Left lobe of liver (tissue), 2 donors: ENCODE measurements around the gene PLEKHG2. TPM values are rescaled to one million over a fixed set of nuclear protein-coding genes. Genes with fewer than 3 reads are reported as not detected.

Experiments
- ATAC-seq: fragments of 200-7000 bp; cut with Tn5 transposase; one replicate; pipeline ENCODE4 v1.9.1; 2020; ENCODE audit warnings: mild to moderate bottlenecking, moderate library complexity
- DNase-seq: peaks from one replicate; pipeline ENCODE4 v3.0.0-alpha.2; 2020; ENCODE audit warnings: low spot score
- total RNA-seq: library from RNA; stranded (reverse); gene quantifications from one replicate; pipeline ENCODE4 v1.2.1, GENCODE V29; 2021
- donor health status: DM: no; HTN: no; CAD: no; lungs with moderate emphysema.
- donor health status: DM: no; HTN: yes; CAD: no.

PLEKHG2 gene
- total RNA-seq, 1 donor from 2014 or later = 3.8 TPM

DNA sequence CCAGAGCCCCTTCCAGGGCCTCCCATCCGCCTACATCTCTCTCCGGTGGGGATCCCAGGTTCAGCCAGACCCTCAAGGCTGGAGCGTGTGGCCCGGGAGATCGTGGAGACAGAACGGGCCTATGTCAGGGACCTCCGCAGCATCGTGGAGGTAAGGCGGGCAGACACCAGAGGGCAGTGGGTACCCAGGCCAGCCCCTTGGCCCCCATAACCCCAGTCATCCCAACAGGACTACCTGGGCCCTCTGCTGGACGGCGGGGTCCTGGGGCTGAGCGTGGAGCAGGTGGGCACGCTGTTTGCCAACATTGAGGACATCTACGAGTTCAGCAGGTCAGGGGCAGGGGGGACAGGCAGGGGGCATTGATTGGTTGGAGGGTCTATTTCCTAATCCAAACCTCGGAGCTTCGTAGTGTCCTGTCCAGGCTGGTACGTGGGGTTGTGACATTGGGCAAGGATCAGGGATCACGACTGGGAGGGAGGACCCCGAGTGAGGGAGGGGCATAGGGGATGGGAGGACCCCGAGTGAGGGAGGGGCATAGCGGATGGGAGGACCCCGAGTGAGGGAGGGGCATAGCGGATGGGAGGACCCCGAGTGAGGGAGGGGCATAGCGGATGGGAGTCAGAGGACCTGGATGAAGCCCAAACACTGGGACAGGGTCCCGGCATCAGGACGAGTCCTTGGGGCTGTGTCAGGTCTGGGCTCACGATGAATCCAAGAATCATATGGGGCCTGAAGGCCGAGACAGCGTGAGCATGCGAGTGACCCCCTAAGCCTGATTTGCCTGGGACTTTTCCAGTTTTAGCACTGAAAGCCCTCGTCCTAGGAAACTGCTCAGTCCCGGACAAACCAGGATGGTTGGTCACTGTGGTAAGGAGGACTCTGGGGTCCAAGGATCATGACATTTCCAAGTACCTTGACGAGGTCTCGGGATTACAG is 2.9 kb downstream of the PLEKHG2 start:
- DNase-seq = no peak

DNA sequence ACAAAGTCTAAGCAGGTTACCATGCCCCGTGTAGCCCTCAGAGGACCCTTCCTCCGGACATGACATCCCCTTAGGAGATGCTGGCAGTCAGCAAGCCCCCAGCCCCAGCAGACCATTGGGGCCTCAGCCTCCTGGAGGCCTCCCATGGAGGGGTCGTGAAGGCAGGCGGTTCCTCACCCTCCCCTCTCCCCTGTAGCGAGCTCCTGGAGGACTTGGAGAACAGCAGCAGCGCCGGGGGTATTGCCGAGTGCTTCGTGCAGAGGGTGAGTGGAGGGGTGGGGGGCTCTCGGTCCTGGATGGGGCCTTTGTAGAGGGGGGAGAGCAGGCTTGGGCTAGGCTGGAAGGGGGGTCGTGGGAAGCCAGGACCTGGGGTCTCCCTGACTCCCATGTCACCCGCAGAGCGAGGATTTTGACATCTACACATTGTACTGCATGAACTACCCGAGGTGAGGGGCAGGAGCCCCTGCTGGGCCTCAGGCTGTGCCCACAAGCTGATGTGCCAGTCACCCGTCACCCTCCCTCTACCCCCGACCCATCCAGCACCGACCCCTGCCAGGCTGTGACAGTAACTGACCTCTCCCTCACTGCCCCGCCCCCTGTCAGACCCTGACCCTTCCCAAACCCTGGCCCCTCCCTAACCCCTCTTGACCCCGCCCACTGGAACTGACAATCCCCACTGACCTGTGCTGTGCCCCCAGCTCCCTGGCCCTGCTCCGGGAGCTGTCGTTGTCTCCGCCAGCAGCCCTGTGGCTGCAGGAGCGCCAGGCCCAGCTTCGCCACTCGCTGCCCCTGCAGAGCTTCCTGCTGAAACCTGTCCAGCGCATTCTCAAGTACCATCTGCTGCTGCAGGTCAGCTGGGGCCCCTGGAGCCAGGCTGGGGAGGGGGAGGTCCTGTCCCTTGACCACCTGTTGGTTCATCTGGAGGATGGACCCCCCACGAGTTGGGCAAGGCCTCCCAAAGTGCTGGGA is 4.0 kb downstream of the PLEKHG2 start:
- DNase-seq (no peak), ATAC-seq (no peak)

More for the DNA sequence above, 2.9 kb downstream of the PLEKHG2 start:
- ATAC-seq = no peak

DNA sequence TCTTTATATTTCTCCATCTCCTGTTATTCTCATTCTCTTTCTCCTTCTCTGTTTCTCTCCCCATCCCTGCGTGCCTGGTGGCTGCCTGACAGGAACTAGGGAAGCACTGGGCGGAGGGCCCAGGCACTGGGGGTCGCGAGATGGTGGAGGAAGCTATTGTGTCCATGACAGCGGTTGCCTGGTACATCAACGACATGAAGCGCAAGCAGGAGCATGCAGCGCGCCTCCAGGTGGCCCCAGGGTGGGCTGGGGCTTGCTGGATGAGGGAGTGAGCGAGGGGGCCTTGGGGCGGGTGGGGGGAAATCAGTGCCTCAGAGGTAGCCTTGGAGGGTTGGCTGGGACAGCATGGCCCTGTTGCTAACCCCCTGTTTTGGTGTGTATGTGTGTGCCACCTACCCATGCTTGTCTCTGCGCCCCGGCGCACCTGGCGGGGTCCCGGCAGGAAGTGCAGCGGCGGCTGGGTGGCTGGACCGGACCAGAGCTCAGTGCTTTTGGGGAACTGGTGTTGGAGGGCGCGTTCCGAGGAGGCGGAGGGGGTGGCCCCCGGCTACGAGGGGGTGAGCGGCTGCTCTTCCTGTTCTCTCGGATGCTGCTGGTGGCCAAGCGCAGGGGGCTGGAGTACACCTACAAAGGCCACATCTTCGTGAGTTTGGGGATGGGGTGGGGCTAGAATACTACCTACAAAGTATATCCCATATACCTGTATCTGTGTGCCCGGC is 5.2 kb downstream of the PLEKHG2 start:
- ATAC-seq = no peak
- no peak for DNase-seq

DNA sequence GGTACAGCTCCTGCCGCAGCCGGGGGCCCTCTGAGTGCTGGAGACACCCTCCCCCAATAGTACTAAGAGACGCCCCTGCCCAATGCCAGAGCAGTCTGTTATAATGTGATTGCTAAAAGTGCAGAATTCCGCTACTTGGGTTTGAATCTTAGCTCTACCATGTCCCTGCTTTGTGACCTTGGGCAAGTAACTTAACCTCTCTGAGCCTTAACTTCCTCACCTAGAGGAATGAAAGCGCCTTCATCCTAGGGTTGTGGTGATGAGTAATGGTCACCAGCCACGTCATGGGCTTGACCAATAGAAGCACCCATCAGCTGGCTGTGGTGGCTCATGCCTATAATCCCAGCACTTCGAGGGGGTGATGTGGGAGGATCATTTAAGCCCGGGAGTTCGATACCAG is 6.5 kb downstream of the PLEKHG2 start:
- ATAC-seq (no peak), DNase-seq (no peak)

DNA sequence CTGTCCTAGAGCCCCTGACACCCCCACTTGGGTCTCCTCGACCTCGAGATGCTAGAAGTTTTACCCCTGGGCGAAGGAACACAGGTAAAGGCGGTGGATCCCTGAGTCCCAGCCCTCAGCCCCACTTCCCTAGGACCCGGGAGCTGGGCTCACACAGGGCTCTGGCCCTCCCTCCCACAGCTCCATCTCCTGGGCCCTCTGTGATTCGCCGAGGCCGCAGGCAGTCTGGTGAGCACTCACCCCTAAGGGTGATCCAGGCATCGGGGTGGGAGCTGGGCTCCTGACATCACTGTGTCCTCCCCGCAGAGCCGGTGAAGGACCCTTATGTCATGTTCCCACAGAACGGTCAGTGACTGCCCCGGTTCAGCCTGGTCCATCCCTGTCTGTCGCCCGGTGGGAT is 8.3 kb downstream of the PLEKHG2 start:
- no peak for DNase-seq
- ATAC-seq = no peak

DNA sequence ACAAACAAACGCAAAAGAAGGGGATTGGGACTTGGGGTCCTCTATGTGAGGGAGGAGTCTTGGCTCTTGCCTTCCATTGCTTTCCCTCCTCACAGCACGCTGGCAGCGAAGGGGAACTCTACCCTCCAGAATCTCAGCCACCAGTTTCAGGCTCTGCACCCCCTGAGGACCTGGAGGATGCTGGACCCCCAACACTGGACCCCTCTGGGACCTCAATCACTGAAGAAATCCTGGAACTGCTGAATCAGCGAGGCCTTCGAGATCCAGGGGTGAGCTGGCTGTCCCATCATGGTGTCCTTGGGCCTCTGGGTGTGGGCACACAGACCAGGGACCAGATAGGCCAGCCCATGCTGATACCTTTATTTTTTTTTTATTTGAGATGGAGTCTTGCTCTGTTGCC is 9.6 kb downstream of the PLEKHG2 start:
- no peak for ATAC-seq
- DNase-seq = no peak

DNA sequence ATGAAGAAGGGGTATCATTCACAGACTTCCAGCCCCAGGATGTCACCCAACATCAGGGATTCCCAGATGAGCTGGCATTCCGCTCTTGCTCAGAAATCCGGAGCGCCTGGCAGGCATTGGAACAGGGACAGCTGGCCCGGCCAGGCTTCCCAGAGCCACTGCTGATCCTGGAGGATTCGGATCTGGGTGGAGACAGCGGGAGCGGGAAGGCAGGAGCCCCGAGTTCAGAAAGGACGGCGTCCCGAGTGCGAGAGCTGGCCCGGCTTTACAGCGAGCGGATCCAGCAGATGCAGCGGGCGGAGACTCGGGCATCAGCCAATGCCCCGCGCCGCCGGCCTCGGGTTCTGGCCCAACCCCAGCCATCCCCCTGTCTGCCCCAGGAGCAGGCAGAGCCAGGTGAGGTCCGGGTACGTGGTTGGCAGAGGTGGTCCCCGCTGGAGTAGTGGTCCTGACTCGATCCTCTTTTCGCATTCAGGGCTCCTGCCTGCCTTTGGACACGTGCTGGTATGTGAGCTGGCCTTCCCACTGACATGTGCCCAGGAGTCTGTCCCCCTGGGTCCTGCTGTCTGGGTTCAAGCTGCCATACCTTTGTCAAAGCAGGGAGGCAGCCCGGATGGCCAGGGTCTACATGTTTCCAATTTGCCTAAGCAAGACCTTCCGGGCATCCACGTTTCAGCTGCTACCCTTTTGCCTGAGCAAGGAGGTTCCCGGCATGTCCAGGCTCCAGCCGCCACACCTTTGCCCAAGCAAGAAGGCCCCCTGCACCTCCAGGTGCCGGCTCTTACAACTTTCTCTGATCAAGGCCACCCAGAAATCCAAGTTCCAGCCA is 11.0 kb downstream of the PLEKHG2 start:
- ATAC-seq = no peak
- no peak for DNase-seq

DNA sequence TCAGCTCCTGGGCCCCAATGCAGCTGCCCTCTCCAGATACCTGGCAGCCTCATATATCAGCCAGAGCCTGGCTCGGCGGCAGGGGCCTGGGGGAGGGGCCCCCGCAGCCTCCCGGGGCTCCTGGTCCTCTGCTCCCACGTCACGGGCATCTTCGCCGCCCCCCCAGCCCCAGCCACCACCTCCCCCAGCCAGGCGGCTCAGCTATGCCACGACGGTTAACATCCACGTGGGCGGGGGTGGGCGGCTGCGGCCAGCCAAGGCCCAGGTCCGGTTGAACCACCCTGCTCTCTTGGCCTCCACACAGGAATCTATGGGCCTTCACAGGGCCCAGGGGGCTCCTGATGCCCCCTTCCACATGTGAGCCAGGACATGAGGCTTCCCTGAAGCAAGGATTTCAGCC is 12.5 kb downstream of the PLEKHG2 start:
- DNase-seq = no peak
- no peak for ATAC-seq

DNA sequence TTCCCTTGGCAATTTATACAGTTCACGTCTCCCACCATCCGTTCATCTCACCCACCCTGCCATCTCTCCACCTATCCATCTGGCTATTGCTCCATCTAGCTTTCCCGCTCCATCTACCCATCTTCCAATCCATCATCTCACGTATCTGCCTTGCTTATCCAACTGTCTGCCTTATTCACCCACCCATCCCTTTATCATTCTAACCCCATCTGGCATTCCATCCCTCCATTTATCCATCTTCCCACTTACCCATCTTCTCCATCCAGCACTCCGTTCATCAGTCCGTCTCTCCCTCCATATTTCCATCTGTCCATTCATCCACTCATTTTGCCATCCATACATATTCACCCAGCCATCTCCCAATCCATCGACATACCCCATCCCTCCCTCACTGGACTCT is 13.3 kb downstream of the PLEKHG2 start:
- ATAC-seq = no peak
- DNase-seq = no peak

DNA sequence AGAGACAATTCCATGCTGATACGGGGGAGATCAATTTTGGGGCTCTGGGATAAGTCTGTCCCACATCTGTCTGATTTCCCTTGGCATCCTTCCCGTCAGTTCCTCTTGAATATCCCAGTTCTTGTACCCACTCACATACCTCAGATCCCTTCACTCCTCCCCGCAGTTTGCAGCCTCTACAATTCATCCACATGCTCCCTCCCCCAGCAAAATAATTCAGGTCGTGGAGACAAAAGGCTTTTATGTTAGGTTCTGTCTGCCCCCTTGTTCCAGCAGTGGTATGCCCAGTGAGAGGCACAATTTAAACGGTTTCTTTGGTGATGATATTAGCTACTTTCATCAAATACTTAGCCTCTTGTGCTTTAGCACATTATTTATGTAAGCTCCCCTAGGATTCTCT is 13.7 kb downstream of the PLEKHG2 start:
- DNase-seq (no peak), ATAC-seq (no peak)

DNA sequence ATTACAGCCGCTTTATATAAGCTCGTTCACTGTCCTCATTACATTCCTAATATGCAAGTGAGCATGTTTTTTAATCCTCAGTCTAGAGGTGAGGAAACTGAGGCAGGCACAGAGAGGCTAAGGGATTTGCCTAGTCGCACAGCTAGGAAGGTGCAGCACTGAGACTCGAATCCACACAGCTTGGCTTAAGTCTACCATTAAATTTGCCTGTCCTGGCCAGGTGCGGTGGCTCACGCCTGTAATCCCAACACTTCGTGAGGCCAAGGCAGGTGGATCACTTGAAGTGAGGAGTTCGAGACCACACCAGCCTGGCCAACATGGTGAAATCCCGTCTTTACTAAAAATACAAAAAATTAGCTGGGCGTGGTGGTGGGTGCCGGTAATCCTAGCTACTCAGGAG is 15.2 kb downstream of the PLEKHG2 start:
- ATAC-seq (no peak), DNase-seq (no peak)

DNA sequence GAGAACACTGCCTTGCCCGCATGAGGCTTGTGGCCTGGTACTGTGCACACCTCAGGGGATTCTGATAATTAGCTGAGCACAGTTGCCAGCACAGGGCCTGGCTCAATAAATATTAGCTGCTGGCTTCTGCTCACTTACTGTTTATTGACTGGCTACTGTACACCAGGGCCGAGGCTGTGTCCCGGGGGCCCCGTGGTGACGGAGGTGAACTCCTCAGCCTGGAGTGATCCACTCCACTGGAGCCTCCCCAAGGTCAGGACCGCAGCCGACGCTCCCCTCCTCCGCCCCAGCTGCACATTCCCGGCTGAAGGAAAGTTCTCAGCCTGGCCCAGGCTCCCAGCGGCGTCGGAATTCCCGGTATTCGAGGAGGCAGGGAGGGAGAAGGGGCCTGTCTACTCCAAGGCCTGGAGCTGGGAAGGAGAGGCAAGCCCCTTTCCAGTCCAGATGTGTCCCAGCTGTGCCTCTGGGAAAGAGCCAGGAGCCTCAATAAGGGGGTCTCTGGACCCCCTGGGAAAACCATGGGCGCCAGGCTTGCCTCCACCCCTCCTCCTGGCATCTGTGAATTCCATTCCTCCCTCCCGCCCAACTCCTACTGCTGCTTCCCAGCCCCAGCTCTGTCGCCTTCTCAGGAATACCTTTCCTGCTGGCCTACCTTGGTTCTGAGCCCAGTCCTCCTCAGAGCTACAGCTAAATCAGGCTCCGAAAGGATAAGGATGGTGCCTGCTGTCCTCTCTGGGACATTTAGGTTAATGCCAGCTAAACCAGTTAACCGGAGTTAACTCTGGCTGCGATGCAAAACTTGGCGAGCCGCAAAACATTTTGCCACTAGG is 16.0 kb downstream of the PLEKHG2 start:
- ATAC-seq (peak; percentile 42), DNase-seq (no peak)

DNA sequence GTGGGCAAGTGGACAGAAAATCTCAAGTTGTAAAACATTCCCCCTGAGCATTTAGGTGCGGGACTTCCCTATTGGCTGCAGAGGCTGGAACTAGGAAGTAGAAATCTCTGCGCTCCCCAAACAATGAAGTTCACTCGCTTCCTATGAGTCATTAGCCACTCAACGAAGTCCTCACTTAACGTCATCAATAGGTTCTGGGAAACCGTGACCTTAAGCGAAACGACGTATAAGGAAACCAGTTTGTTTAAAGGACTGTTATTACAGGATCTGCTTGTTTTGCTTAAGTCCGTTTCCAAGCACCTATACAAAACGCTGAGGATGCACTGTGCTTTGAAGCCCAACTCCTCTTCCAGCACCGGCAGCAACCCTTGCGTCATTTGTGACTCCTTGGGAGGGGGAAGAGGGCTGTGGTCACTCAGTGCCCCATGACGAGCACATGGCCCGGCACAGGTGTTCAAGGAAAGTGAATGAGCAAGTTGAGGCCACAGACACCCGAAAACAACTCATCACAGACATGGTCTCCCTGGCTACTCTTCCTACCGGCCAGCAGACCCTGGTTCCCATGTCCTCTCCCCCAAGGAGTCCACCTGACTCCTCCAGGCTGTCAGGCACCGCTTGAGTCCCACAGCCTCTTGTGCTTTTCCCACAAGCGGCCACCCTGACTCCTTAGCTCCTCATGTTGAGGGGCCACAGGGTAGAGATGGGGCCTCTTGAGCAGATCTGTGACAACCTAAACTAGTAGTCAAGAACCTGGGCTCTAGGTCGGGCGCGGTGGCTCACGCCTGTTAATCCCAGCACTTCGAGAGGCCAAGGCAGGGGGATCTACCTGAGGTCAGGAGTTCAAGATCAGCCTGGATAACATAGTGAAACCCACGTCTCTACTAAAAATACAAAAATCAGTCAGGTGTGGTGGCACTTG is 18.5 kb downstream of the PLEKHG2 start:
- ATAC-seq (peak; percentile 35), DNase-seq (no peak)

DNA sequence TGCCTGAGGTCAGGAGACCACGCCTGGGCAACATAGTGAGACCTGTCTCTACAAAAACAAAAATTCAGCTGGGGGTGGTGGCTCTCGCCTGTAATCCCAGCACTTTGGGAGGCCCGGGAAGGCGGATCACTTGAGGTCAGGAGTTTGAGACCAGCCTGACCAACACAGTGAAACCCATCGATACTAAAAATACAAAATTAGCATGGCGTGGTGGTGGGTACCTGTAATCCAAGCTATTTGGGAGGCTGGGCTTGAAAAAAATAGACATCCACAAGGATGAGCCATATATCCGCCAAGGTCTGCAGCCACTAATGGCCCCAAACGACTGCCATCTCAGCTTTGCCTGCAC is 20.2 kb downstream of the PLEKHG2 start:
- DNase-seq (no peak), ATAC-seq (no peak)

DNA sequence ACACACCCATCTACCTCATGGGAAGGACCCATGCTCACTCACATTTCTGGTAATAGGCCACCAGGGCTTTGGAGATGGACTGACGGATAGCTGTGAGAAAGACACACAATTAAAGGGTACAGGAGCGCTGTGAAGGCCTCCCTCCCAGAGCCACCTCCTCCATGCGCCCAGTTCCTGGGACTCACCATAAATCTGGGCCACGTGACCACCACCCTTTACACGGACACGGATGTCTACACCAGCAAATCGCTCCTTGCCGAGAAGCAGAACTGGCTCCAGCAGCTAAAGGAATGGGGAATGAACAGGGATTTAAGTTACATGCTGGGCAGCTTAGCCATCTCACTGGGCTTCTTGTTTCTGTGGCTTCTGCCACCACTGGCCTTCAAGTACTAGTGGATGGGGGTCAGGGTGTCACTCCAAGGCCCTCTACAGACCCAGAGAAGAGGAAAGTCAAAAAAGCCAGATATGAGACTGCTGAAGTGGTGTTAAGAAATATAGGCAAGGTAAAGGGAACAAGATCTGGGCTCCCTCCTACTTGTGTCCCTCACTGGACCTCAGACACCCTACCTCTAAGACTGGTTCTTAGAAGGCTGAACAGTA is 21.1 kb downstream of the PLEKHG2 start:
- no peak for DNase-seq
- ATAC-seq = no peak

DNA sequence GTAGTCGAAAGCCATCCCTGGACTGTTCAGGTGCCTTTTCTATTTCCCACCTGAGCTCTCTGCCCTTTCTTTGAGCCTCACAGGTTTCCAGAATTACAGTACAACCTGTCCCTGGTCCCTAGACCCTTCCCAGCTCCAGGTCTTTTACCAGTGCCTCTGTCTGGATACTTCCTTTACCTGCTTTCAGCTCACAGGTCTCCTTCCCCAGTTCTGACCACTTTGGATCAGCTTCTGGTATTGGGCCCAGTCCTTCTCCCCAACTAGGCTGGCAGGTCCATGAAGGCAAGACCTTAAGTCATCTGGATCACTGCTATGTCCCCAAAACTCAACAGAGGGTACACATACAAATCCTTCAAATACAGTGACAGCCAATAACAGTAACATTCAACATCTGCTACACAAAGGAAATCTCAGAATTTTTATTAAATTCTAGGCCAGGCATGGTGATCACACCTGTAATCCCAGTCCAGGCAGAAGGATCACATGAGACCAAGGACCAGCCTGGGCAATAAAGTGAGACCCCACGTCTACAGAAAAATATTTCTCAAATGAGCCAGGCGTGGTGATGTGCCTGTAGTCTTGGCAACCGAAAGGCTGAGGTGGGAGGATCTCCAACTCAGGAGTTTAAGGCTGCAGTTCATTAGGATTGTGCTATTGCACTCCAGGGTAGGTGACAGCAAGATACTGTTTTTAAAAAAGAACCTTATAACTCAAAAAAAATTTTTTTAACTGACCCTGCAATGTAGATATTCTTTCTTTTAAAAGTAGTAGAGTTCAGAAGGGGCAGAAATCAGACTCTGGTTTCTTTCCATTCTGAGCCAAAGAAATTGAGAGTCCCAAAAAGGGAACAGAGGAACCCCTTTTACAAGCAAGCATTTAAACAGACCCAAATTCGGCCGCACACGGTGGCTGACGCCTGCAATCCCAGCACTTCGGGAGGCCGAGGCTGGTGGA is 21.9 kb downstream of the PLEKHG2 start:
- no peak for DNase-seq
- no peak for ATAC-seq
